ENCODE data around the gene ARHGEF38.

Gene ARHGEF38

DNA sequence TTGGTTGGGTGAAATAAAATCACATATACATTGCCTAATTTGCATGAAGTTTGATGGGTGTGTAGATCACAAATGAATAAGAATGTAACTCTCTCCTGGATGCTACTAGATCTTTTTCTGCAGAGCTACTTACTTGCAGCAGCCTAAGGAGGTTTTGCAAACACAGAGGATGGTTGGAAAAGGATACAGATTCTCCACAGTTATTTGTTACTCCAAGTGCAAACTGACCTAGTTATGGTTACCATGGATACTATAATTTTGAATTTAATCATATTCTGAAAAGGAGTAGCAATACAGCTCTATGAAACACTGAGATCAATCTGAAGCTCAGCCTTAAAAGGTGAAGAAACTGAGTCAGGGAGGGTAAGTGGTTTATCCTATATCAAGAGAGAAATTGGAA, 9.1 kb upstream of the ARHGEF38 start:
- no peak for DNase-seq (ENCODE audit: low read depth)
- H3K4me3 ChIP-seq (ENCODE audit: low read length), result no peak overlapping the region
- TF ChIP-seq, protein P1, sequence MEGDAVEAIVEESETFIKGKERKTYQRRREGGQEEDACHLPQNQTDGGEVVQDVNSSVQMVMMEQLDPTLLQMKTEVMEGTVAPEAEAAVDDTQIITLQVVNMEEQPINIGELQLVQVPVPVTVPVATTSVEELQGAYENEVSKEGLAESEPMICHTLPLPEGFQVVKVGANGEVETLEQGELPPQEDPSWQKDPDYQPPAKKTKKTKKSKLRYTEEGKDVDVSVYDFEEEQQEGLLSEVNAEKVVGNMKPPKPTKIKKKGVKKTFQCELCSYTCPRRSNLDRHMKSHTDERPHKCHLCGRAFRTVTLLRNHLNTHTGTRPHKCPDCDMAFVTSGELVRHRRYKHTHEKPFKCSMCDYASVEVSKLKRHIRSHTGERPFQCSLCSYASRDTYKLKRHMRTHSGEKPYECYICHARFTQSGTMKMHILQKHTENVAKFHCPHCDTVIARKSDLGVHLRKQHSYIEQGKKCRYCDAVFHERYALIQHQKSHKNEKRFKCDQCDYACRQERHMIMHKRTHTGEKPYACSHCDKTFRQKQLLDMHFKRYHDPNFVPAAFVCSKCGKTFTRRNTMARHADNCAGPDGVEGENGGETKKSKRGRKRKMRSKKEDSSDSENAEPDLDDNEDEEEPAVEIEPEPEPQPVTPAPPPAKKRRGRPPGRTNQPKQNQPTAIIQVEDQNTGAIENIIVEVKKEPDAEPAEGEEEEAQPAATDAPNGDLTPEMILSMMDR (IDR thresholded peaks at IDR 0.05; ENCODE audit: insufficient read depth, low read depth, low read length, missing control alignments), result no peak

DNA sequence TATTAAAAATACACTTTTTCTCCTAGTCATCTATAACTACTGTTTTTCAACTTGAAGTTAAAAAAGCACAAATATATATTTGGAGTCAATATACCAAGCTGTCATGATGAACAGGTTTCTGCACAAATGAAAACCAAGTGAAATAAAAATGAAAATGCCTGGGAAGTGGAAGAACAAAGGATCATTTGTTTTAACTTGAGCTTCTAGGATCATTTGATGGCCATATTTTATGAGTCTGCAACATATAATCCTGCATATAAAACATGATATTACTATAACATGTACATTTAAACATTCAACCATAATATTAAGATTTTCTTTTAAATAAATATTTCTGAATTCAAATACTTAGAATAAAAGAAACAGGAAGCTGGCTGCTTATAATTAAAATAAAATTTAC, 8.5 kb upstream of the ARHGEF38 start:
- no peak overlapping the region for H3K4me3 ChIP-seq (ENCODE audit: low read length)
- TF ChIP-seq, protein P1 (IDR thresholded peaks at IDR 0.05; ENCODE audit: insufficient read depth, low read depth, low read length, missing control alignments), result no peak

DNA sequence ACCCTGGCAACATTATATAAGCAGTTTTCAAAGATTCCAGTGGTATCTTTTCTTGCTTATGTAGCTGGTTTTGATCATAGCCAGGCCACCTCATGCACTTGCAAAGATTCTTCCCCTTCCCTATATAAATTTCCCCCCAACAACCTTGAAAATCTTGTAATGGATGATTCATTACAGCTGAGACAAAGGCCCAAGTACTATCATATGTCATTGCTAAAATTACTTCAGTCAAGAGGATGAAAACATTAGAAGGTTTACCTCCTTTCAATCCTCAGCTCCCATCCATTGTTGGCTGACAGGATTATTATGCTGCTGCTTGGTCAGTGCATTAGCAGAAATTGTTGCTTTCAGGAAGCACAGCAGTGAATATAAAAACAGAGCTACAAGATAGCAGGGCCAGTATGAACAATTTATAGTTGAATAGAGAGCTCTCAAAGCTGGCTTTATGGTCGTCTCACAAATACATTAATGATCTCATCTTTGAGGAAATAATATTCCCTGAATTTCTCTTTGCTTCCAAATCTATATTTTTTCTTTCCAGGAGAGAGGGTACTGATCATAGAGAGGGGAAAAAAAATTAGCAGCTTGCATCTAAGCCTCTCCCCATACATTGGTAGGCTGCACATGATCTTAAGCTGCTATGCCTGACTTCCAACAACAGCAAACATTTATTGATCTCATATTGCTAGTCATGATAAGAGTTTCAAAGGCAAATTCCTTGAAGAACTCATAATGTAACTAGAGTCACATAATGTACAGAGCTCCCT, 7.7 kb upstream of the ARHGEF38 start:
- H3K4me3 ChIP-seq (ENCODE audit: low read length), result no peak overlapping the region
- peak; percentile 20 for DNase-seq (ENCODE audit: low read depth)
- TF ChIP-seq, protein P1 (IDR thresholded peaks at IDR 0.05; ENCODE audit: insufficient read depth, low read depth, low read length, missing control alignments), result no peak

More for the DNA sequence above, 8.5 kb upstream of the ARHGEF38 start:
- DNase-seq (ENCODE audit: low read depth), result no peak

DNA sequence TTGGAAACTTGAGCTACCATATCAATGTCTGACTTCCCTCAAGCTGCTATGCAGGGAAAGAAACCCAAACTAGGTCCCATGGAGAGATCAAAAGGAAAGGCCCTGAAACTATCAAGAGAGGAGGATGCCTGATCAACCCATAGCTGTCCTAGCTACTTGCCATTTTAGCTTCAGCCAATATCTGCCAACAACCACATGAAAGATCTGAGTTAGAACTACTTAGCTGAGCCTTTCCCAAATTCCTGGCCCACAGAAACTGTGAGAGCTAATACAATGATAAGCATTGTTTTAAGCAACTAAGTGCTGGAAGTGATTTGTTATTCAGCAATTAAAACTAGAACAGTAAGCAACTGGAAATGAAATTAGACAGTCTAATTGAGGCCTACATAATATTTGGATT, 6.3 kb upstream of the ARHGEF38 start:
- DNase-seq (ENCODE audit: low read depth), result no peak
- TF ChIP-seq, protein P1 (IDR thresholded peaks at IDR 0.05; ENCODE audit: insufficient read depth, low read depth, low read length, missing control alignments), result no peak
- no peak overlapping the region for H3K4me3 ChIP-seq (ENCODE audit: low read length)

DNA sequence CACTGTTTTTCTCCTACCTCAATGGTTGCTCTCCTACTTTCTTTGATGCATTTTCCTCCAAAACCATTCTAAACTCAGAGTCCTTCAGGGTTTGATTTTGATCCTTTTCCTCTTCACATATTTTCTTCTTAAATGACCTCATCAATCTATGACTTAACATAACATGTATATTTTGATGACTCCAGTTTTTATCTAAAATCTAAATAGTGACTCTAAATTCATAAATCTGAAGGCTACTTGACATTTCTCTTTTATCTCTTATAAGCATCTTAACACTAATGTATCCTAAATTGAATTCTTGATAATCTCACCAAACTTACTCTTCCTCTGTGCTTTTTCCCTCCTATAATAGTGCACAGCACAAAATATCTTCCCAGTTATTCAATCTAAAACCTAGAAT, 4.7 kb upstream of the ARHGEF38 start:
- DNase-seq (ENCODE audit: low read depth), result no peak
- TF ChIP-seq, protein P1 (IDR thresholded peaks at IDR 0.05; ENCODE audit: insufficient read depth, low read depth, low read length, missing control alignments), result no peak
- no peak overlapping the region for H3K4me3 ChIP-seq (ENCODE audit: low read length)

DNA sequence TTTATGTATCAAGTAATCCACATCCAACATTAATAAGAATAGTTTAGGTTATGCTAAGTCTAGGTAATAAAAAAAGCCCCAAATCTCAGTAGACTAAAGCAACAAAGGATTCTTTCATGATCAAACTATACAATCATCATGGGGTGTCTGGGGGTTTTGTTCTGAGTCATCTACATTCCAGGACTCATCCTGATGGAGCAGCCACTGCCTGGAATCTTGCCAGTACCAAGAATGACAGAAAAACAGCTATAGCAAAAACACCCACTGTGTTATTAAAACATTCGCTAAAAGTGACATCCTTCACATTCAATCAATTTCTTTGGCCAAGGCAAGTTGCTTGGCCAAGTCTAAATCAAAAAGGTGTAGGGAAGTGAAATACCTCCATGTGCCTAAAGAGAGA, 3.9 kb upstream of the ARHGEF38 start:
- peak; percentile 44 for DNase-seq (ENCODE audit: low read depth)
- TF ChIP-seq, protein P1 (IDR thresholded peaks at IDR 0.05; ENCODE audit: insufficient read depth, low read depth, low read length, missing control alignments), result no peak
- no peak overlapping the region for H3K4me3 ChIP-seq (ENCODE audit: low read length)

DNA sequence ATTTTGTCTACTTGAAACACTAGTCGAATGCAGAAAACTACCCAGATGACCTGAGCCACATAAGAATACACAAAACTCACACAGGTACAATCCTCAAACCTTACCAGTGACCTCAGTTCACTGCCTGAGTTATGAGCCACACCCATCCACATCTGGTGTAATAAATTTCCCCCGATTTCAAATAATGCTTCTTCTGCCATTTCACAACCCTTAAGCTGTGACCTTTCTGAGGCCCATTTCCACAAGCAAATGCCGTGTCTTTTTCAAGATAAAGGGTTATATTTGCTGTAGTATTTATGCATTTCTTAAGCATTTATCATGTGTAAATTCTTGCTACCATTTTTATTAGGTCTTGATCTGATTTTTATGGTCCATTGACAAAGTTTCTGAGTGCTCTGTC, 1.8 kb upstream of the ARHGEF38 start:
- H3K4me3 ChIP-seq (ENCODE audit: low read length), result no peak overlapping the region
- DNase-seq (ENCODE audit: low read depth), result peak; percentile 42
- TF ChIP-seq, protein P1 (IDR thresholded peaks at IDR 0.05; ENCODE audit: insufficient read depth, low read depth, low read length, missing control alignments), result no peak

All from epithelial cell of esophagus (primary cell).